ENCODE data around the gene AADACL3.

Gene AADACL3

DNA sequence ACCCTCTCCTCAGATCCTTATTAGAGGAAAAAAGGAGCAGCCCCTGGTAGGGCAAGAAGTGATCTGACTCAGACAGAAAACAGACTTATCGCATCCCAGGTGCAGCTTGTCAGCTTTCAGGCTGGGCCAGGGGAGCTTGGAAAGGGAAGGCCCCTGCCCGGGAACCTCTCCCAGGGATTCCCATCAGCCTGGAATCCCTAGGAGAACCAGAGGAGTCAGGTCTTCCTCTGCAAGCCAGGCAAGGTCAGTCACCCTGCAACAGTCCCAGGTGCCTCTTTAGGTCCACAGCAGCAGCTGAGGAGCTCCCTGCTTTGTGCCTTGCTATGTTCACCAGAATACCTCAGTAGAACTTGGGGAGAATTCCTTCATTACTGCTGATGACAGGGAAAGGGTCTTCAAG lies 54.7 kb downstream of the AADACL3 start:
- no peak for DNase-seq

DNA sequence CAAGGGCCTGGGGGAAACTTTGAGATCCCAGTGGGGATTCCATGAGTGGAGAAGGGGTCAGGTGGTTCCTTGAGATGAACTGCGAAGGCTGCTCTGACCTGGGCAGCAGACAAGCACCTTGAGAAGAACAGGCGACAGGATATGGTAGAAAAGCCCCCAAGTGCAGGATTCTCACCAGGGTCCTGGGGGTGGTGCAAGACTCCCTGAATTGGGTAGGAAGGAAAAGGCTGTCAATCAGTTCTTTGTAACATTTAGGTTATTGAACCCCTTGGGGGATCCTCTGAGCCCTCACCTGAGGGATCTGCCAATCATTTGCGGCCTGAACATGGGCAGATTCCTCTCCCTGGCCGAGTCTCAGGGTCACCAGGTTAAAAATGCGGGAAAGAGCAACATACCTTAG lies 55.3 kb downstream of the AADACL3 start:
- no peak for DNase-seq

- DNase-seq: no peak
Observed at GRCh38 chr1:12772520-12772919, 56.6 kb downstream of the AADACL3 start.

GRCh38 chr1:12773438-12773837 lies 57.5 kb downstream of the AADACL3 start, which contains the start of gene PRAMEF12:
Gene PRAMEF12 (plus strand): TSS chr1:12773738. CDS start chr1:12774868, 1,130 bp downstream.
- no peak for DNase-seq

DNA sequence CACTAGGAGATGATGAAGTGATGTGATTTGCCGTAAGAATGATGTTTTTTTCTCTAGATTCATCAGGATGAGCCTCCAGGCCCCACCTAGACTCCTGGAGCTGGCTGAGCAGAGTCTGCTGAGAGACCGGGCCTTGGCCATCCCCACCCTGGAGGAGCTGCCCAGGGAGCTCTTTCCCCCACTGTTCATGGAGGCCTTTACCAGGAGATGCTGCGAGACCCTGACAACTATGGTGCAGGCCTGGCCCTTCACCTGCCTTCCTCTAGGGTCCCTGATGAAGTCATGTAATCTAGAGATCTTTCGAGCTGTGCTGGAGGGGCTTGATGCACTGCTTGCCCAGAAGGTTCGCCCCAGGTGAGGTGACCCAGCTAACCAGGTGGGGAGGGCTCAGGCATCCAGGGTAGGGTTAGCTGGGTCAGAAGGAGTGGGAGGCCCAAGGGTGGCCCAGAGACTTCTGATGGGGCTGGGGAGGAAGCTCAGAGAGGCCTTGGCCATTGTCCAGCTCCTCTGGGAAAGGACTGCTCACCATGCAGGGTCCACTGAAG lies 59.0 kb downstream of the AADACL3 start:
- no peak for DNase-seq

GRCh38 chr1:12775443-12775842 lies 59.5 kb downstream of the AADACL3 start:
- no peak for DNase-seq

GRCh38 chr1:12776801-12777557 lies 61.1 kb downstream of the AADACL3 start:
- no peak for DNase-seq

Measured in NCI-H1417 treated with DMSO at 0.1 percent for 48 hours (cell line).